Measurements from ENCODE around the gene PHACTR3.

DNA sequence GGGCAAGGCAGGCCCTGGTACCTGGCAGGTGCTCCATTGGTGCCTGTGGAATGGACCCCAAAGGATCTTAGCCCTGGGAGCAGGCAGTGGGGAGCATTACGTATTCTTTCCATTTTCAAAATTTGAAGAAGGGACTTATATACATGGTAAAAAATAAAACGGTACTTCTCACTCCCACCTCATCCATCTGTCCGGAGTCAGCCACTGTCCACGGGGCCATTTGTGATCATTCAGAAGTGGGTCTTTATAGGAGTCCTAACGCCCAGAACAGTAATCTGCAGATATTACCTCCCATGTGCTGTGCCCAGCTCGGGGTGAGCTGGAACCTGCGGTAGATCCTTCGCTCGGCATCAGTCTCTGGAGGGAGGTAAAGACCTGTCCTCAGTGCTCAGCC lies 218.7 kb downstream of the PHACTR3 start:
- TF ChIP-seq EGR1 (IDR thresholded peaks at IDR 0.05; ENCODE audit: low read depth in 2 of 2) (no peak), SP1 (IDR thresholded peaks at IDR 0.05) (no peak), JUND (IDR thresholded peaks at IDR 0.05) (no peak)
- TF ChIP-seq, protein P1, sequence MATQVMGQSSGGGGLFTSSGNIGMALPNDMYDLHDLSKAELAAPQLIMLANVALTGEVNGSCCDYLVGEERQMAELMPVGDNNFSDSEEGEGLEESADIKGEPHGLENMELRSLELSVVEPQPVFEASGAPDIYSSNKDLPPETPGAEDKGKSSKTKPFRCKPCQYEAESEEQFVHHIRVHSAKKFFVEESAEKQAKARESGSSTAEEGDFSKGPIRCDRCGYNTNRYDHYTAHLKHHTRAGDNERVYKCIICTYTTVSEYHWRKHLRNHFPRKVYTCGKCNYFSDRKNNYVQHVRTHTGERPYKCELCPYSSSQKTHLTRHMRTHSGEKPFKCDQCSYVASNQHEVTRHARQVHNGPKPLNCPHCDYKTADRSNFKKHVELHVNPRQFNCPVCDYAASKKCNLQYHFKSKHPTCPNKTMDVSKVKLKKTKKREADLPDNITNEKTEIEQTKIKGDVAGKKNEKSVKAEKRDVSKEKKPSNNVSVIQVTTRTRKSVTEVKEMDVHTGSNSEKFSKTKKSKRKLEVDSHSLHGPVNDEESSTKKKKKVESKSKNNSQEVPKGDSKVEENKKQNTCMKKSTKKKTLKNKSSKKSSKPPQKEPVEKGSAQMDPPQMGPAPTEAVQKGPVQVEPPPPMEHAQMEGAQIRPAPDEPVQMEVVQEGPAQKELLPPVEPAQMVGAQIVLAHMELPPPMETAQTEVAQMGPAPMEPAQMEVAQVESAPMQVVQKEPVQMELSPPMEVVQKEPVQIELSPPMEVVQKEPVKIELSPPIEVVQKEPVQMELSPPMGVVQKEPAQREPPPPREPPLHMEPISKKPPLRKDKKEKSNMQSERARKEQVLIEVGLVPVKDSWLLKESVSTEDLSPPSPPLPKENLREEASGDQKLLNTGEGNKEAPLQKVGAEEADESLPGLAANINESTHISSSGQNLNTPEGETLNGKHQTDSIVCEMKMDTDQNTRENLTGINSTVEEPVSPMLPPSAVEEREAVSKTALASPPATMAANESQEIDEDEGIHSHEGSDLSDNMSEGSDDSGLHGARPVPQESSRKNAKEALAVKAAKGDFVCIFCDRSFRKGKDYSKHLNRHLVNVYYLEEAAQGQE (IDR thresholded peaks at IDR 0.05) = no peak
- TF ChIP-seq, protein P2, sequence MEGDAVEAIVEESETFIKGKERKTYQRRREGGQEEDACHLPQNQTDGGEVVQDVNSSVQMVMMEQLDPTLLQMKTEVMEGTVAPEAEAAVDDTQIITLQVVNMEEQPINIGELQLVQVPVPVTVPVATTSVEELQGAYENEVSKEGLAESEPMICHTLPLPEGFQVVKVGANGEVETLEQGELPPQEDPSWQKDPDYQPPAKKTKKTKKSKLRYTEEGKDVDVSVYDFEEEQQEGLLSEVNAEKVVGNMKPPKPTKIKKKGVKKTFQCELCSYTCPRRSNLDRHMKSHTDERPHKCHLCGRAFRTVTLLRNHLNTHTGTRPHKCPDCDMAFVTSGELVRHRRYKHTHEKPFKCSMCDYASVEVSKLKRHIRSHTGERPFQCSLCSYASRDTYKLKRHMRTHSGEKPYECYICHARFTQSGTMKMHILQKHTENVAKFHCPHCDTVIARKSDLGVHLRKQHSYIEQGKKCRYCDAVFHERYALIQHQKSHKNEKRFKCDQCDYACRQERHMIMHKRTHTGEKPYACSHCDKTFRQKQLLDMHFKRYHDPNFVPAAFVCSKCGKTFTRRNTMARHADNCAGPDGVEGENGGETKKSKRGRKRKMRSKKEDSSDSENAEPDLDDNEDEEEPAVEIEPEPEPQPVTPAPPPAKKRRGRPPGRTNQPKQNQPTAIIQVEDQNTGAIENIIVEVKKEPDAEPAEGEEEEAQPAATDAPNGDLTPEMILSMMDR (IDR thresholded peaks at IDR 0.05; ENCODE audit: low read depth, low read length, missing input control) = no peak

Data from liver (tissue), 3 donors.